Endodermal cell (in vitro differentiated cells): ENCODE measurements around the gene ATG16L1. TPM values are rescaled to one million over a fixed set of nuclear protein-coding genes. Genes with fewer than 3 reads are reported as not detected.
A peak's percentile ranks its signal among the peaks of the same experiment; 100 is the strongest.

Source experiments
- DNase-seq: peaks from one replicate; pipeline ENCODE4 v3.0.0-alpha.2; 2017
- H3K27ac ChIP-seq: 2 replicates; pipeline ENCODE4 v1.5.1; 2013; ENCODE audit warnings: mild to moderate bottlenecking, low read depth, low read length, moderate library complexity
- H3K27me3 ChIP-seq: 2 replicates; pipeline ENCODE4 v1.6.1; 2013; ENCODE audit warnings: mild to moderate bottlenecking, low read length, moderate library complexity; ENCODE audit not compliant: insufficient read depth, control insufficient read depth, poor library complexity, severe bottlenecking
- H3K36me3 ChIP-seq: 2 replicates; pipeline ENCODE4 v1.7.0; 2013; ENCODE audit warnings: mild to moderate bottlenecking, low read length, moderate library complexity; ENCODE audit not compliant: control insufficient read depth, insufficient read depth
- H3K4me1 ChIP-seq: one replicate; pipeline ENCODE4 v1.7.0; 2013; ENCODE audit warnings: low read length; ENCODE audit not compliant: control insufficient read depth, insufficient read depth
- H3K4me3 ChIP-seq: 2 replicates; pipeline ENCODE4 v1.5.1; 2013; ENCODE audit warnings: mild to moderate bottlenecking, low read length, moderate library complexity
- H3K9ac ChIP-seq: 2 replicates; pipeline ENCODE4 v1.6.1; 2013; ENCODE audit warnings: mild to moderate bottlenecking, low read length, moderate library complexity; ENCODE audit not compliant: poor library complexity, severe bottlenecking; ENCODE audit errors: extremely low read depth
- H3K9me3 ChIP-seq: 2 replicates; pipeline ENCODE4 v1.6.1; 2013; ENCODE audit warnings: mild to moderate bottlenecking, low read length, moderate library complexity; ENCODE audit not compliant: control insufficient read depth
- H3K27ac Mint-ChIP-seq: 2 replicates; pipeline ENCODE4 v1.8.0; 2020; ENCODE audit warnings: mixed read lengths
- H3K27me3 Mint-ChIP-seq: 2 replicates; pipeline ENCODE4 v1.8.0; 2021; ENCODE audit warnings: mild to moderate bottlenecking, mixed read lengths; ENCODE audit not compliant: insufficient read depth
- H3K36me3 Mint-ChIP-seq: 2 replicates; pipeline ENCODE4 v1.8.0; 2020; ENCODE audit warnings: low read depth, mixed read lengths
- H3K4me1 Mint-ChIP-seq: 2 replicates; pipeline ENCODE4 v1.8.0; 2020; ENCODE audit warnings: mixed read lengths
- H3K4me3 Mint-ChIP-seq: 2 replicates; pipeline ENCODE4 v1.8.0; 2020; ENCODE audit warnings: mild to moderate bottlenecking, moderate library complexity, mixed read lengths
- H3K9me3 Mint-ChIP-seq: 2 replicates; pipeline ENCODE4 v1.8.0; 2020; ENCODE audit warnings: mild to moderate bottlenecking, mixed read lengths
- CTCF ChIP-seq: fragments of 200-600 bp; sonication (generic); conservative IDR thresholded peaks from 2 replicates; pipeline ENCODE4 v1.5.0; 2021; ENCODE audit warnings: antibody characterized with exemption, mild to moderate bottlenecking
- WGBS, 2 experiments: methylation state at CpG; one replicate each; pipeline versions ENCODE4 v1.1.5 to v1.1.7; 2013; ENCODE audit warnings: missing lambda C conversion rate in 2 of 2, mixed read lengths in 1 of 2; ENCODE audit not compliant: insufficient coverage in 1 of 2, insufficient read length in 1 of 2; 5-methylcytosine and 5-hydroxymethylcytosine counted together
- total RNA-seq, 2 donors: library from RNA; stranded (reverse); fragmentation: NEBNext Ultra II Directional in 1 of 2; extraction: Animal tissue kit (Norgen Biotek cat#: 25700) in 1 of 2; gene quantifications; 2 replicates in 1 of 2; 3 replicates in 1 of 2; pipeline ENCODE4 v1.2.1, GENCODE V29; 2021

The ATG16L1 gene
- total RNA-seq, 2 donors from 2014 or later = 29.6 to 31.6 TPM

- Mint-ChIP-seq H3K9me3 (peaks cover 5% of the 10 kb centered on the region), H3K4me3 (no peak overlapping the region), H3K36me3 (no peaks in the 10 kb centered on the region), H3K27ac (no peak overlapping the region), H3K27me3 (peaks cover 2% of the 10 kb centered on the region), H3K4me1 (peaks cover 5% of the 10 kb centered on the region)
- H3K36me3 ChIP-seq = no peaks in the 10 kb centered on the region
- no peak overlapping the region for H3K9ac ChIP-seq
- H3K27me3 ChIP-seq = no peaks in the 10 kb centered on the region
- H3K27ac ChIP-seq = no peak overlapping the region
- H3K4me3 ChIP-seq = no peak overlapping the region
- H3K4me1 ChIP-seq = no peaks in the 10 kb centered on the region
- peak; percentile 87 for DNase-seq
- peak; percentile 66 for TF ChIP-seq CTCF
- H3K9me3 ChIP-seq = no peaks in the 10 kb centered on the region
- 74 to 84% methylated on average over 4 to 9 of the region's 9 CpGs for WGBS, 2 experiments
These were observed 15.5 kb upstream of the ATG16L1 start for GRCh38 chr2:233235977-233236376.

GRCh38 chr2:233236820-233237589, 14.5 kb upstream of the ATG16L1 start:
- Mint-ChIP-seq H3K36me3 (no peaks in the 10 kb centered on the region), H3K4me1 (peaks cover 6% of the 10 kb centered on the region), H3K4me3 (no peak overlapping the region), H3K27ac (no peak overlapping the region), H3K9me3 (peaks cover 5% of the 10 kb centered on the region), H3K27me3 (peaks cover 2% of the 10 kb centered on the region)
- no peak for TF ChIP-seq CTCF
- 79 to 87% methylated on average over 3 to 6 of the region's 7 CpGs for WGBS, 2 experiments
- Histone ChIP-seq H3K27me3 (no peaks in the 10 kb centered on the region), H3K4me3 (no peak overlapping the region), H3K9me3 (no peaks in the 10 kb centered on the region), H3K4me1 (no peaks in the 10 kb centered on the region), H3K9ac (no peak overlapping the region), H3K27ac (no peak overlapping the region), H3K36me3 (no peaks in the 10 kb centered on the region)
- DNase-seq = no peak

DNA sequence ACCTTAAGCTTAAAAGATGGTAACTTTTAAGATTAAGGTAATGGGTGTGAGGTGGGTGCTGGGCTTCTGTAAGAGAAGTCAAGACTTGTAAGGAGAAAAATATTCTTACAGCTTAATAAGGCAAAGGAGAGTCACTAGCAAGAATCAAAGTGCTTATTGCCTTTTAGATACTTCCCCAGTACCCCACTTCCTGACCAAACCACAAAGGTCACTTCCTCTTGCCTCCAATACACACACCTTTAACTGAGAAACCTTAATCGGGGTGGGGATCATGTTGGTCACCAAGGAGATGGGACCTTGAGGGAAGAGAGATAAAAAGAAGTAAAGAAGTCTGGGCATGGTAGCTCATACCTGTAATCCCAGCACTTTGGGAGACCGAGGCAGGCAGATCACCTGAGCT, 10.6 kb upstream of the ATG16L1 start:
- Mint-ChIP-seq H3K27me3 (peaks cover 2% of the 10 kb centered on the region), H3K4me3 (no peak overlapping the region), H3K4me1 (peaks cover 6% of the 10 kb centered on the region), H3K36me3 (no peaks in the 10 kb centered on the region), H3K9me3 (peaks cover 5% of the 10 kb centered on the region), H3K27ac (no peak overlapping the region)
- Histone ChIP-seq H3K36me3 (no peaks in the 10 kb centered on the region), H3K9ac (no peak overlapping the region), H3K9me3 (no peaks in the 10 kb centered on the region), H3K4me1 (no peaks in the 10 kb centered on the region), H3K27ac (no peak overlapping the region), H3K27me3 (no peaks in the 10 kb centered on the region), H3K4me3 (no peak overlapping the region)
- no peak for DNase-seq
- 100% methylated on average over 1 to 2 of the region's 2 CpGs for WGBS, 2 experiments
- TF ChIP-seq CTCF = no peak
